GM21447 (cell line): ENCODE data around the gene RAB6C.
A peak's percentile ranks its signal among the peaks of the same experiment; 100 is the strongest.
"Not testable (repeated sequence)": the region's sequence is repeated elsewhere in the genome, so short reads cannot be mapped to it uniquely, and the experiment has no call there.

Experiments used
- ATAC-seq: cut with Tn5 transposase; IDR thresholded peaks from one replicate; pipeline ENCODE4 v1.9.1; 2021; ENCODE audit not compliant: unreplicated experiment

The RAB6C gene

DNA sequence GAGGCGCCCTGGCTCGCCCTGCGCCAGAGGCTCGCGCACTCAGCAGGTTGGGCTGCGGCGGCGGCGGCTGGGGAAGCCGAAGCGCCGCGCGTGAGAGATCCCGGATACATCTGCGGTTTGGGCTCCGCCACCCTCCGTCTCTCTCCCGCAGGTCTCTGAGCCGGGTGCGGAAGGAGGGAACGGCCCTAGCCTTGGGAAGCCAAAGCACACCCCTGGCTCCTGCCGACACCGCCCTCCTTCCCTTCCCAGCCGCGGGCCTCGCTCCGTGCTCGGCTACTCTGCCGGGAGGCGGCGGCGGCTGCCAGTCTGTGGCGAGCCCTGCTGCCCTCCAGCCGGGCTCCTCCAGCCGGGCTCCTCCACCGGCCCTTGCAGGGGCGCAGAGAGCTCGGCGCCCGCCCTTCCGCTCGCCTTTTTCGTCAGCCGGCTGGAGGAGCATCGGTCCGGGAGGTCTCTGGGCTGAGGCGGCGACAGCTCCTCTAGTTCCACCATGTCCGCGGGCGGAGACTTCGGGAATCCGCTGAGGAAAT lies at the start of gene RAB6C:
Gene RAB6C, plus strand, starts transcription at position 38 of the 527 bp plus-strand sequence. Its CDS starts 450 bp downstream, at position 488.
- not testable (repeated sequence) for ATAC-seq

DNA sequence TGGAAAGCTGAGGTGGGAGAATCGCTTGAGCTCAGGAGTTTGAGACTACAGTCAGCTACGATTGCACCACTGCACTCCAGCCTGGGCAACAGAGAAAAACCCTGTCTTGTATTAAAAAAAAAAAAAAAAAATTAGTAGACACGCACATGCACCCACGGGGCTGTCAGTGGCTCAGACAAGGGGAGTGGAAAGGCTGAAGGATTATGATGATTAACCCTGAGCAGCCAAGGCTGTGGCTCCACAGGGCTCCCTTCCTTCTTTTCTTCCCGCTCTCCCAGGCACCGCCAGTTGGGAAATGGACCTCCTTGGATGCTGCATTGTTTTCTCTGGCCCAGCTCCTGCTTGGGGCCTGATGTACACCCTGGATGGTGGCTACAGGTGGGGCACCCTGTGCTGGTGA lies 49.0 kb upstream of the RAB6C start:
- no peak for ATAC-seq

DNA sequence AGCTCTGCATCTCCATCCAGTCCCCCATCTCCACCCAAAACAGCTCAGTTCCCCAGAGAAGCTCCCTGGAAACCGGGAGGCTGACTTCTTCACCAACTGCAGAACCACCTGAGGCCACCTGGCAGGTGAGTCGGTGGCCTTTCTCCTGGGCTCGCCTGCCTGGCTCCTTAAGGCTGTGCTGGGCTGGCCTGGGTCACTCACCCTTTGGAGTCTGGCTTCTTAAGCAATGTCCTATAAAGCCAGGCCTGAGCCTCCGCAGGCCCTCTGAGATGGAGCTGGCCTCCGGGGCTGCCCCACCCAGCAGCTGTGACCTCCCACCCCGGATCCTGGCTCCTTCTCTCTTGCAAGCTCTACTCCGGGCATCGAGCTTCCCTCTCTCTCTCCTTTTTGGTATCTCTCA lies 46.1 kb upstream of the RAB6C start:
- ATAC-seq: not testable (repeated sequence)

DNA sequence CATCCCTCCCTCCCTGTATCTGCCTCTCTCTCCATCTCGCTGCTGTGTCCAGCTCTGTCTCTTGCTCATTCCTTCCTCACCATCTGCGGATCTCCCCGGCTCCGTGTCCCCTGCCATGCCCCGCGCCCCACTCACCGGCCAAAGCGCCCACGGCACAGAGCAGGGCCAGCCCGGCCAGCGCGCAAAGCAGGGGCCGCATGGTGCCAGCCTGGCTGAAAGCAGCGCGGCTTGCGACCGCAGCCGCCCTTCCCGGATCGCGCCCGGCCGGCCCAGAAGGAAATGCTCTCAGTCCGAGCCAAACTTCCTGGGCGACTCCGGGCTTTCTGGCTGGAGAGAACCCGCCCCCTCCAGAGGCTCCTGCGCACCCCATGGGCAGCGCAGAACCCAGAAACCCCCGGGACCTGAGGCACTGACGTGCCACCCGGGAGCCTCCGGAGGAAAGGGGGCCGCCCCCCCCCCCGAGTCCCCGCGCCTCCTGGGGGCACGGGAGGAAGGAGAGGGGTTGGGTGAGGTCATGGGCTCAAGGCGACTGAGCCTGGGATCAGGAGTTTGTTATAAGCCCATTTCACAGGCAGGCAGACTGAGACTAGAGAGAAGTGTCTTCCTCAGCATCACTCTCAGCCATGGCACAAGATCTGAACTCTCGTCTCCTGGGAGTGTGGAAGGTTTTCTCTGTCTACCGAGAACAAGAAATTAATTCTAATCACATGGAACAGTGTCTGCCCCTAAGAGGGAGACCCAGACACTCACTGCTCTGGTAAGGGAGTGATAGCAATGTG lies 45.2 kb upstream of the RAB6C start:
- no peak for ATAC-seq

DNA sequence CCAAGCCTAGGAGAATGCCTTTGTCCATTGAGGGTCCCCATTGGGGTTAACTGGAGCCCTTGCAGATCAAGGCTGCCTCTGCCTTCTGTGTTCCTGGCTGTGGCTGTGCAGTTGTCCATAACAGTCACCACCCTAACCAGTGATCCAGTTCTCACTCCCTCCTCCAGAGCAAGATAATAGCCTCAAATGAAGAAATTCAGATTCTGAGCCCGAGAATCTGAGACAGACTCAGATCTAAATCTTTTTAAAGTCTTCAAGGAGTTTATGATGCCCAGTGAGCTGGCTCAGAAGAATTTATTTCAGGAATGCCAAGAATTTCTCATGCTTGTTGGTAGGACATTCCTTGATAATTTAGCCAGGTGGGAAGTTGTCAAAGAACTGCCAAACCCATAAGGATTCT lies 44.3 kb upstream of the RAB6C start:
- ATAC-seq: no peak

DNA sequence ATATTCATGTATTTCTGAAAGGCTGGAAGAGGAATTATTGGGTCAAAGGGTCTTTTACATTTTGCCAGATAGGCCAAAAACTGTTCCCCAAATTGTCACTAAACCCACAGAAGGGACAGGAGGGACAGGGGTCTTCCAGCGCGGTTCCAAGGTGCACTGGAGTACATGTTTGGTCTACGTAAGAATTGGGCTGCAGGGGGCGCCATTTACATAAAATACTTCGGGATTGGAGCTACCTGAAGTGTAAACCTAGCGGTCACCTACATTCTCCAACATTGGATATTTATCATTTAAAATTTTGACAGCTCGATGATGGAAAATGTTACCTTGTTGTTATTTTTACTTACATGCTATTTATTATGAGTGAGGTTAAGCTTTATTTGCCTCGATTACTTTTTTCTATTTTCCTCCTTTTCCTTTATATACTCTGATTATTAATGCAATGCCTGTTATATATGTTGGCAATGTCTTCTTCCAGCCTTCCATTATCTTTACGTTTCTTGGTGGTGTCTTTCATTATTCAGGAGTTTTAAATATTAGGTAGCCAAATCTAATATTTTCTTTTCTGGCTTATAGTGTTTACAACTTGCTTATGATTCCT lies 43.0 kb upstream of the RAB6C start:
- peak; percentile 75 for ATAC-seq

DNA sequence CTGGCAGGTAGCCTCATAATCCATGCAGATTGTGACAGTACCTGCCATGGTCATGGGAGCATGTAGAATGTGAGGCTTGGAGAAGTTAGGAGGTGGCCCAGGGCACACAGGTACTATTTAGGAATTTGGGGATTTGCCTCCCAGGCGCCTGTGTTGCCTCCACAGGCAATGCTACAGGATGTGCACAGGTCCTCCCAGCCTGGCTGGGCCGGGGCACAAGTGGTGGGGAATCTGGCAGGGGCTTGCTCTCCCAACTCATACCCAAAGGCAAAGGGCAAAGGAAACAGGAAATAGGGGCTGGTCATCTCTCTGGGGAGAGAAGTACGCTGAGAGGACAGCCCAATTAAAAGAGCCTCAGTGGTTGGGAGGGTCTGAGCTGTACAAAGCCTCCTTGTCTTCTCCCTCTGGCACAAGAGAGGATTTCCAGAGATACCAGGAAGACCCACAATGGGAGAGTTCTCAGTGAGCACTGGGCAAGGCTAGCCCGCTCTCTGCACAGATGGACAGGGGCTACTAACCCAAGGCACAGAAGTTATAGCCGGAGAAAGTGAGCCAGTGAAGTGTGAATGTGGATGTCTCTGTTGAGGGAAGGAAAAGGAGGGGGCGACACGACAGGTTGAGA lies 40.5 kb upstream of the RAB6C start:
- ATAC-seq: not testable (repeated sequence)

DNA sequence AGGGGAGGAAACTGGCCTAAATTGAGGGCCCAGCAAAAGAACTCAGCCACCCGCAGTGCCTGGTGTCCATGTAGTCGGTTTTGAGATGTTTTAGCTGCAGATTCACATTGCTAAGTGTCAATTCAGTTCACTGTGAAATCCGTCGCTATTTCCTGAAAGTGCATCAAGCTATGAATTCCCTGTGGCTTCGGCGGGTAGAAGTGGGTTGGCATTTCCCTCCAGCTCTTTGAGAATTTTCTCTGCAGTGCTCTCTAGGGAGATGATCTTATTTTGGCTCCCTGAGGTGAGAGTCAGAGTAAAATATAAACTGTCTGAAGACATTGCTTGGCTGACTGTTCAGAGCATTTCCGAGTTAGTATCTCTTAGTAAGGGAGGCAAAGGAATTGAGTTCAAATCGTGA lies 36.0 kb upstream of the RAB6C start:
- ATAC-seq: not testable (repeated sequence)

DNA sequence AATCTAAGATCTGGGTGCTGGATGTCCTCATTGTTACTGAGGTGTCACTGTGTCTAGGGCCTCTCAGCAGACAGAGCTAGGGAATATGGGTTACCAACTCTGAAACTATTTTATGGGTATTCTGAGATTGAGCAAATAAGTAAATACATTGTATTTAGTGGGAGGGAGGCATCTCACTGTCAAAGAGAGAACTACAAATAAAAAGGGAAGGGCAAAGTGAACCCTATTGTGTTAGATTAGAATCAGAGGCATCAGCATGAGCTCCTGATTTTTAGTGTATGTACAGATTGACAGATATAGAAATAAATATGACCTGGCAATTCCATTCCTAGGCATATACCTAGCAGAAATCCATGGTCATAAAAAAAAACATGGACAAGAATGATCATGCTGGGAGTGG lies 33.9 kb upstream of the RAB6C start:
- no peak for ATAC-seq

DNA sequence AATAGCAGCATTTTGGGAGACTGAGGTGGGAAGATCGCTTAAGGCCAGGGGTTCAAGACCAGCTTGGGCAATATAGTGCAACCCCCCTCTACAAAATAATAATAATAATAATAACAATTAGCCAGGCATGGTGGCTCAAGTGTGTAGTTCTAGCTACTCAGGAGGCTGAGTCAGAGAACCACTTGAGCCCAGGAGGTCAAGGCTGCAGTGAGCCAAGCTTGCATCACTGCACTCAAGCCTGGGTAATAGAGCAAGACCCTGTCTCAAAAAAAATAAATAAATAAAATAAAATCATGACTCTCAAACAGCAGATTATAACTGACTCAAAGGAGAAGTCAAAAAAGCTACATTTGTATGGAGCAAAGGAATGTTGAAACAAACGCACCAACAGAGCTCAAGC lies 31.8 kb upstream of the RAB6C start:
- ATAC-seq: not testable (repeated sequence)

DNA sequence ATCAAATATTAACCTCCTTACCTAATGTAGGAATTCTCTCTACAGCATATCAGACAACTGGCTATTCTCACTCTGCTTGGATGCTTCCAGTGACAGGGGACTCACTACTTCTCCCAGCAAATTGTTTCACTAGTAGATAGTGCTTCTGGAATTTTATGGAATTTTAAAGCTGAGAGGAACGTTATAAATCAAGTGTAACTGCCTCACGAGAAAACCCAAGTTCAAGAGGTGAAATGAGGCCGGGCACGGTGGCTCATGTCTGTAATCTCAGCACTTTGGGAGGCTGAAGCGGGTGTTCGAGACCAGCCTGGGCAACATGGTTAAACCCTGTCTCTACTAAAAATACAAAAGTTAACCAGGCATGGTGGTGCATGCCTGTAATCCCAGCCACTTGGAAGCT lies 23.3 kb upstream of the RAB6C start:
- not testable (repeated sequence) for ATAC-seq

DNA sequence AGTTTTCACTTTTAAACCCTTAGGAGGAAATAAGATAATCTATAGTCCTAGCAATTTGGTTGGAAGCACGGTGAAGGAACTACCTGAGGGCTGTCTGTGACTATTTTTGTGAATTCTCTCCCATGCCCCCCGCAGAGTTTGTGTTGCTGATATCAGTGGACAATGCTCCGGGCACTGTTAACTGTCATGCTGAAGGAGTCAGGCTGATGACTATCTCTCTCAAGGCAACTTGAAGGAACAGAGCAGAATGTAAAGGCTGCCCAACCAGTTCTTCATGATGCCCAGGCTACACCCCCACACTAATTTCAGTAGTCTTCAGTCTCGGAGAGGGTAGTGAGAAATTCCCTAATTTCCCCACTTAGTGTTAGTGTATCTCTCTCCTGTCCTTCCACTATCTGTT lies 21.6 kb upstream of the RAB6C start:
- no peak for ATAC-seq

DNA sequence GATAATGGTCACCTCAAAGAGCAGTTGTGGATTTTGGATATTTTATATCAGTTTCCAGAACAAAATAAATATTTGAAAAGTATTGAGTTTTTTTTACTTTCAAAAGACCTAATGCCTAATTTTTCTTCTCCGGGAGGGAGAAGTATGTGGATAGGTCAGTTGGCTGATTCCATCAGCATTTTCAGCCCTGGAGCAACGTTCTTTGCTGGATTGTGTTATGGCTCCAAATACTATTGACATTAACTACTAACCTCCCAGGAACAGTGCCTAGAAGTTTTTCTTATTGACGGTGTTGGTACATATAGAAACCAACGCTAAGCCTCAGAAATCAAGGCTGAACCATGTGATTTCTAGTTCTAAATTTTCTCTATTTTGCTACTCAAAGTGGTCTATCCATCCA lies 20.7 kb upstream of the RAB6C start:
- not testable (repeated sequence) for ATAC-seq

DNA sequence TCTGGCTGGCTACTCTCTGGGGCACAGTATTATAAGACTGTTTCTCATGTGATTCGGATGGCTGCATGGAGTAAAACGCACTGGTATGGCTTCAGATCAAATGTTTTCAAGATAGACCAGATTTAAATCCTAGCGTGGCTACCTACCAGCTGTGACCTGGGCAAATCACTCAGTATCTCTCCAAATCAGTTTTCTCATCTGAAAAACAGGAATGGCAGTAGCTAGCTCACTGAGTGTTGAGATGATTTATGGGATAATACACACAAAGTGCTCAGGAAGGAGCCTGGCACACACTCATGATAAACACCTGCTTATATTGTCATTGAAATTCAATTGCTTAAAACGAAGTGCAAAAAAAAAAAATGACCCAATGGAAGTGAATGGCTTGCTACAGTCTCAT lies 10.9 kb upstream of the RAB6C start:
- ATAC-seq: not testable (repeated sequence)

DNA sequence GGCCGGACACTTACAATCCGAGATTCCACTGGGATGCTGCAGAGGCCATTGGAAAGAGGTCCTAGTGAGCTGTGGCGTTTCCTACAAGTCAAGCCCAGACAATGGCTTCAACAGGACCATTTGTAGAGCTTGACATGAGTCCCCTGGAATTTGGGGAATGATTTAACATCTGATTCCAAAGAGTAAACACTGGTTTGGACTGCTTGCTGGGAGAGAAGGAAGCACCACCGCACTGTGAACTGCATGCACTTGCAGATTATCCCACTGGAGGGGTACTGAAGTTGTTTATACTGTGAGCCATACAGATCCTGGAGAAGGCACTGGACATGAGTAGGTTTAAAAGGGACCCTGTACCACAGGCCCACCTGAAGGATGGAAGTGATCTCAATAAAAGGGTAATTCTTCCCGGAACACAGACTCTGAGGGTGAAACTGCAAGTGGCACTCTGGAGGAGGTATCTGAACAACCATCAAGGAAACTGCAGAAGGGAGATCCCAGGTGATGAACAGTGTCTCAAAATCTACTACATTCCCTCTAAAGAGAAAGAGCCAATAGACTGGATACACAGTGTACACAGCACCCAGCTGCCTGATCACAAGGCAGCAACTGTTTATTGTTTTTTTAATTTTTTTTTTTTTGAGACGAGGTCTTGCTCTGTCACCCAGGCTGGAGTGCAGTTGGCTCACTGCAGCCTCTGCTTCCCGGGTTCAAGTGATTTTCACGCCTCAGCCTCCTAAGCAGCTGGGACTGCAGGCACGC lies 4.3 kb upstream of the RAB6C start:
- ATAC-seq: no peak

DNA sequence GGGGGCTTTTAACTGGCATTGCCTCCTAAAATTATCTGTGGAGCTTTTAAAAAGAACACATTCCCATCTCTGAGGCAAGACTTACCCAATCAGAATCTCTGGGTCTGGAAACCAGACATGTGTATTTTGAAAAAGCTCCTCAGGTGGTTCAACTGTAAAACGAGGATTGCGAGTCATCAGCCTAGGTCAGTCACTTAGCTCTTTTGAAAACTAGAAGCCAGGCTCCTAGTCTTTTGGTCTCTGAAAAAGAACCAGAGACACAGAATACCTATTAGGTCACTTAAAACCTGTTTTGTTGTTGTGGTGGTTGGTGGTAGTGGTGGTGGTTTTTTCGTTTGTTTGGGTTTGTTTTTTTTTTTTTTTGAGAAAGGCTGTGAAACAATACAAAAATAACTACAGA lies 2.5 kb upstream of the RAB6C start:
- ATAC-seq: not testable (repeated sequence)

DNA sequence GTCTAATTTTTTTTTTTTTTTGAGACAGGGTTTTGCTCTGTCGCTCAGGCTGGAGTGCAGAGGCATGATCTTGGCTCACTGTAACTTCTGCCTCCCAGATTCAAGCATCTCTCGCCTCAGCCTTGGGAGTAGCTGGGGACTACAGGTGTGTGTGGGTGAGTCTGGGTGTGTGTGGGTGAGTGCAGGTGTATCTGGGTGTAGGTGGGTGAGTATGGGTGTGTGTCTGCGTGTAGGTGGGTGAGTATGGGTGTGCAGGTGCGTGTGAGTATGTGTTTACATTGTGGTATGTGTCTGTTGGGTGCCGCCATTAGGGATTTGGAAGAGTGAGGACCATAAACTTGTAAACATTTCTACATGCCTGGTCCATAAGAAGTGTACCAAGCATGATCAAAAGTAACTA lies 1.5 kb upstream of the RAB6C start:
- ATAC-seq: no peak

DNA sequence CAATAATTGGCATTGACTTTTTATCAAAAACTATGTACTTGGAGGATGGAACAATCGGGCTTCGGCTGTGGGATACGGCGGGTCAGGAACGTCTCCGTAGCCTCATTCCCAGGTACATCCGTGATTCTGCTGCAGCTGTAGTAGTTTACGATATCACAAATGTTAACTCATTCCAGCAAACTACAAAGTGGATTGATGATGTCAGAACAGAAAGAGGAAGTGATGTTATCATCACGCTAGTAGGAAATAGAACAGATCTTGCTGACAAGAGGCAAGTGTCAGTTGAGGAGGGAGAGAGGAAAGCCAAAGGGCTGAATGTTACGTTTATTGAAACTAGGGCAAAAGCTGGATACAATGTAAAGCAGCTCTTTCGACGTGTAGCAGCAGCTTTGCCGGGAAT lies 780 bp downstream of the RAB6C start:
- peak; percentile 67 for ATAC-seq

DNA sequence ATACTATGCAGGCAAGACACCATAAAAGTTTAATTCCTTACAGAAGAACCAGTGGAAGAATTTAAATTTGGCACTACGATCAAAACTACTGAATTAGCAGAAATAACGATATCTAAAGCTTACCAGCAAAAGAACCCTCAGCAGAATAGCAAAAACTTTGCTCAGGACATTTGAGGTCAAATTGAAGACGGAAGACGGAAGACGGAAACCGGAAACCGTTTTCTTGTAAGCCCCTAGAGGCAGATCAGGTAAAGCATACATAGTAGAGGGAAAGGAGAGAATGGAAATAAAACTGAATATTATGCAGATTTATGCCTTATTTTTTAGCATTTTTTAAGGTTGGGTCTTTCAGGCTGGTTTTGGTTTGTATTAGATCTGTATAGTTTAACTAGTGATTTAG lies 2.2 kb downstream of the RAB6C start:
- not testable (repeated sequence) for ATAC-seq

DNA sequence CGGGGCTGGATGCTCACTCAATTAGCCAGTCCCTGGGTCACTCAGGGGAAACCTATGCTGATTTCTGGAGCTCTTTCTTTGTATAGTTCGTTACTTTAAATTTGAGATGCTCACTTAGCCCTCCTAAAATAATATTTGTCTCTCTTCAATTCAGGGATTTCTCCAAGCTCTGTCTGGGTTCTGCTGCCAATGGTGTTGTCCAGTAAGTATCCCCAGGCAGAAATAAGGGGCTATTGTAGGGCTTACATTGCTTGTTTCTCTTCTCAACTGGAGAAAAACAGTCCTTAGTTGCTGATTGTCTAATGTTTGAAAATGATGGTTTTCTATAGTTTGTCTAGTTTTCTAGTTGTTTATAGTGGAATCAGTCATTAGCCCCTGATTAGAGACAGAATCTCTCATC lies 5.0 kb downstream of the RAB6C start:
- no peak for ATAC-seq

DNA sequence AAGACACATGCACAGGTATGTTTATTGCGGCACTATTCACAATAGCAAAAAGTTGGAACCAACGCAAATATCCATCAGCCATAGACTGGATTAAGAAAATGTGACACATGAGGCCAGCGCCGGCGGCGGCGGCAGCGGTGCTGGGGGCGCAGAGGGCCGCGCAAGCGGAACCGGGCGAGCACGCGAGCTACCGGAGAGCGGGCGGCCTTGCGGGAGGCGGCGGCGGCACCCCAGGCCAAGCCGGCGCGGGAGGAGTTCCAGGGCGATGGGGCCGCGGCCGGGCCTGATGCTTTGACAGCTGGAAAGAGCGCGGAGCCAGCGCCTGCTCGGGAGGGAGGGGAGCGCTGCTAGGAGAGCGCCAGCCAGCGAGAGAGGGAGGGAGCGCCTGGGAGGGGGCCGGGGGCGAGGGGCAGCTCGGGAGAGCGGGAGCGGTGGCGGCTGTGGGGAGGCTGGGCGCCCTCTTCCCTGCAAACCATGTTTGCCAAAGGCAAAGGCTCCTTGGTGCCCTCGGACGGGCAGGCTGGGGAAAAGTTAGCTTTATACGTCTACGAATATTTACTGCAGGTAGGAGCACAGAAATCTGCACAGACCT lies 13.0 kb downstream of the RAB6C start:
- ATAC-seq: not testable (repeated sequence)
